ENCODE measurements around the gene MTSS2. TPM values are rescaled to one million over a fixed set of nuclear protein-coding genes. Genes with fewer than 3 reads are reported as not detected.
A peak's percentile ranks its signal among the peaks of the same experiment; 100 is the strongest.

The MTSS2 gene, protein sequence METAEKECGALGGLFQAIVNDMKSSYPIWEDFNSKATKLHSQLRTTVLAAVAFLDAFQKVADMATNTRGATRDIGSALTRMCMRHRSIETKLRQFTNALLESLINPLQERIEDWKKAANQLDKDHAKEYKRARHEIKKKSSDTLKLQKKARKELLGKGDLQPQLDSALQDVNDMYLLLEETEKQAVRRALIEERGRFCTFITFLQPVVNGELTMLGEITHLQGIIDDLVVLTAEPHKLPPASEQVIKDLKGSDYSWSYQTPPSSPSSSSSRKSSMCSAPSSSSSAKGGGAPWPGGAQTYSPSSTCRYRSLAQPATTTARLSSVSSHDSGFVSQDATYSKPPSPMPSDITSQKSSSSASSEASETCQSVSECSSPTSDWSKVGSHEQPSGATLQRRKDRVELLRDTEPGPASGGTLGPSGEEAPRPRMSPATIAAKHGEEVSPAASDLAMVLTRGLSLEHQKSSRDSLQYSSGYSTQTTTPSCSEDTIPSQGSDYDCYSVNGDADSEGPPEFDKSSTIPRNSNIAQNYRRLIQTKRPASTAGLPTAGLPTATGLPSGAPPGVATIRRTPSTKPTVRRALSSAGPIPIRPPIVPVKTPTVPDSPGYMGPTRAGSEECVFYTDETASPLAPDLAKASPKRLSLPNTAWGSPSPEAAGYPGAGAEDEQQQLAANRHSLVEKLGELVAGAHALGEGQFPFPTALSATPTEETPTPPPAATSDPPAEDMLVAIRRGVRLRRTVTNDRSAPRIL
- total RNA-seq: 47.2 and 82.3 TPM in 2 replicates
- polyA plus RNA-seq: 12.4 and 22.7 TPM in 2 replicates

DNA sequence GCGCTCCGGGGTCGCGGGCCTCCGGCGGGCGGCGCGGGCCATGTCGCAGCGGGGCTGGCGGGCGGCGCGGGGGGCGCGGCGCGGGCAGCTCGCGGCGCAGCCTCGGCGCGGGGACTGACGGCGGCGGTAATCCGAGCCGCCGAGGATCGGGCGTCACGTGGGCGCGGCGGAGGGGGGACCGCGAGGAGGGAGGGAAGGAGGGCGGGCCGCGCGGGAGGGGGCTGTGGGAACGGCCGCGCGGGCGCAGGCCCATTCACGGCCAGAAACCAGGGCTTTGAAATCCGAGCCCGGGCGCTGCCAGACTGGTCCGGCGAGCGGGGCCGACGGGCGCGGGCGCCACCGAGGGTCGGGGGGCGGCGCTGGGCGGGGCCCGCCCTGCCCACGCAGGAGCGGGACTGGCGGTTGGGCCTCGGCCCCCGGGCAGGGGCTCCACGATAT is at the start of gene MTSS2:
Gene MTSS2, minus strand, starts transcription at position 116 of the 438 bp plus-strand sequence. CDS start 262 bp downstream, outside the sequence.
- TF ChIP-seq, protein P1, sequence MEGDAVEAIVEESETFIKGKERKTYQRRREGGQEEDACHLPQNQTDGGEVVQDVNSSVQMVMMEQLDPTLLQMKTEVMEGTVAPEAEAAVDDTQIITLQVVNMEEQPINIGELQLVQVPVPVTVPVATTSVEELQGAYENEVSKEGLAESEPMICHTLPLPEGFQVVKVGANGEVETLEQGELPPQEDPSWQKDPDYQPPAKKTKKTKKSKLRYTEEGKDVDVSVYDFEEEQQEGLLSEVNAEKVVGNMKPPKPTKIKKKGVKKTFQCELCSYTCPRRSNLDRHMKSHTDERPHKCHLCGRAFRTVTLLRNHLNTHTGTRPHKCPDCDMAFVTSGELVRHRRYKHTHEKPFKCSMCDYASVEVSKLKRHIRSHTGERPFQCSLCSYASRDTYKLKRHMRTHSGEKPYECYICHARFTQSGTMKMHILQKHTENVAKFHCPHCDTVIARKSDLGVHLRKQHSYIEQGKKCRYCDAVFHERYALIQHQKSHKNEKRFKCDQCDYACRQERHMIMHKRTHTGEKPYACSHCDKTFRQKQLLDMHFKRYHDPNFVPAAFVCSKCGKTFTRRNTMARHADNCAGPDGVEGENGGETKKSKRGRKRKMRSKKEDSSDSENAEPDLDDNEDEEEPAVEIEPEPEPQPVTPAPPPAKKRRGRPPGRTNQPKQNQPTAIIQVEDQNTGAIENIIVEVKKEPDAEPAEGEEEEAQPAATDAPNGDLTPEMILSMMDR (IDR thresholded peaks at IDR 0.05; ENCODE audit: low read depth, low read length): no peak
- Histone ChIP-seq H3K4me3 (peak within 1 kb of the TSS; percentile 80), H3K27ac (peak within 1 kb of the TSS; percentile 75), H3K4me1 (ENCODE audit: low read depth) (peaks cover 42% of the 10 kb centered on the region), H3K27me3 (no peaks in the 10 kb centered on the region), H3K36me3 (no peaks in the 10 kb centered on the region), H3K9me3 (ENCODE audit: low read depth) (no peaks in the 10 kb centered on the region)
- peak; percentile 91 to 97 for DNase-seq (ENCODE audit: low read depth in 1 of 2, low spot score in 1 of 2)

DNA sequence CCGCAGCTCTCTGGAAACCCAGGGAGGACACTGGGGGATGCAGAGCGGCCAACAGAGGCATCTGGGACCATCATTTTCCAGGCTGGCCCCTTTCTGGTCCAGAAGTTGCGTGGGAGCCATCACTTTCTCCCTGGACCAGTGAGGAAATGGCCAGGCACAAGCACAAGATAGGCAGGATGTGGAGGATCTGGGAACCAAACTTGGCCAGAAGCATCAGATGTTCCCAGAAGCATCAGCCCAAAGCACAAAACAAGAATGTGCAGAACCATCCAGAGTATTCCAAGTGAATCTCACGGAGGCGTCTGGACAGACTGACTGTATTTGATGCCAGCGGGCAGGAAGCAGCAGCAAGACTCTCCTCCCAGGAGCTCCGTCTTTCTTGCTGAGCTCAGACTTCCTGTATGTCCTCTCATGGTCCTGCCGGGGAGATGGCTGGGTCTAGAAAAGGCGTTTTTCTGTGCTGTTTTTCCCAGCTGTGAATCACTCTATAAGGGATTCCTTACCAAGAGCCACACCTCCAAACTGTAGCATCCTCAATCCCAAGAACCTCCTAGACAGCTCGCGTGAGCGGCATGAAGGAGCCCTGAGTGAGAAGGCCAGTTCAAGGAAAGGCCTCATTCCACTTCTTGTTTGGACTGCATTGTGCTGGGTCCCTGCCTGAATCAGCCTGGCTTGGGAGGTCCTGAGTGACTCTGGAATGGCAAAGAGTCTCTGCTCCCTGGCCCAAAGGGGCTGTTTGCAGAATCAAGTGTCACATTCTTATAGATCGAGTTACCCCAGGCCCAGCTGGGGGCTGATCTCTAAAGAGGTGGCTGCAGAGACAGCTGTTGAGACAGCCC is 49.5 kb upstream of the MTSS2 start:
- TF ChIP-seq, protein P1 (IDR thresholded peaks at IDR 0.05; ENCODE audit: low read depth, low read length): no peak
- no peaks in the 10 kb centered on the region for H3K27me3 ChIP-seq
- peak in 1 of 2 donors; percentile 67 for DNase-seq (ENCODE audit: low read depth in 1 of 2, low spot score in 1 of 2)
- H3K36me3 ChIP-seq: peaks cover 2% of the 10 kb centered on the region
- H3K4me1 ChIP-seq (ENCODE audit: low read depth): peaks cover 35% of the 10 kb centered on the region
- H3K9me3 ChIP-seq (ENCODE audit: low read depth): no peaks in the 10 kb centered on the region
- H3K27ac ChIP-seq: peak overlapping the region; percentile 67
- H3K4me3 ChIP-seq: no peak overlapping the region

DNA sequence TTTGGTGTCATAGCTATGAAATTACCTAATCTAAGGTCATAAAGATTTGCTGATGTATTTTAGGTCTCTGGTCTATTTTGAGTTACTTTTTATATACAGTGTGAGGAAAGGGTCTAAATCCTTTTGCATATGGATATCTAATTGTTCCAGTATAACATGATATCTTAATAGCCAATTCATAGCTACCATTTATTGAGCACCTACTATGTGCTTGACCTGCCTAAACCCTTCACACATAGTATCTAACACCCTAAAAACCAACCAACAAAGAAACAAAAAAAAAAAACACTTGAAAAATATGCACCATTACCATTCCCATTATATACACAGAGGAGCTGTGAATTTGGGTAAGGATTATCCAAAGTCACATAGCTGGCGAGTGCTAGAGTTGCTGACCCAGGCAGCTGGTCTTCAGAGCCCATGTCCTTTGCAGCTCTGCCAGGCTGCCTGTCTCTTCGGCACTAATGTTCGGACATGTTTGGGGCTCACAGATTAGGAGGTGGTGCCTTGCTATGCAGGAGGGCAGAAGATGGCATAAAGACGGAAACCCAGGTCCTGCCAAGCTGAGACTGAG is 48.8 kb upstream of the MTSS2 start:
- H3K27me3 ChIP-seq: no peaks in the 10 kb centered on the region
- peaks cover 2% of the 10 kb centered on the region for H3K36me3 ChIP-seq
- TF ChIP-seq, protein P1 (IDR thresholded peaks at IDR 0.05; ENCODE audit: low read depth, low read length): no peak
- no peak overlapping the region for H3K4me3 ChIP-seq
- no peak for DNase-seq (ENCODE audit: low read depth in 1 of 2, low spot score in 1 of 2)
- H3K4me1 ChIP-seq (ENCODE audit: low read depth): peaks cover 35% of the 10 kb centered on the region
- no peaks in the 10 kb centered on the region for H3K9me3 ChIP-seq (ENCODE audit: low read depth)
- no peak overlapping the region for H3K27ac ChIP-seq

DNA sequence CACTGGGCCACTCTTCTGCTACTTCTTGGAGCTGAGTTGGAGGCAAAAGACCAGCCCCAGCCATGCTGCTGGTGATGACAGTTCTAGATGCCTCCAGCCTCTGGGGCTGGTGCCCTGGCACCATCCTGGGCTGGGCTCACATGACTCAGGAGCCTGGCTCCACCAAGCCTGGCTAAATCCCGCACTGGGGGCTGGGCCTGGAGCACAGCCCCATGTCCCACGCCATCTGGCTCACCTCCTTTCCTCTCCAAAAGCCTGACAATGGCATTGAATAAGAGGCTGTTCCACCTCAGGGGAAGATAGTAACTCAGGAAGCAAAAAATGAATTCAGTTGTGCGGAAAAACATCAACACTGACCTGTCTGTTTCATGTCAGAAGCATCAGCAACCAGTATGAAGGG is 45.1 kb upstream of the MTSS2 start:
- no peak overlapping the region for H3K27ac ChIP-seq
- peaks cover 17% of the 10 kb centered on the region for H3K4me1 ChIP-seq (ENCODE audit: low read depth)
- no peak overlapping the region for H3K4me3 ChIP-seq
- DNase-seq (ENCODE audit: low read depth in 1 of 2, low spot score in 1 of 2): no peak
- H3K36me3 ChIP-seq: peaks cover 2% of the 10 kb centered on the region
- H3K9me3 ChIP-seq (ENCODE audit: low read depth): no peaks in the 10 kb centered on the region
- H3K27me3 ChIP-seq: no peaks in the 10 kb centered on the region
- TF ChIP-seq, protein P1 (IDR thresholded peaks at IDR 0.05; ENCODE audit: low read depth, low read length): no peak

DNA sequence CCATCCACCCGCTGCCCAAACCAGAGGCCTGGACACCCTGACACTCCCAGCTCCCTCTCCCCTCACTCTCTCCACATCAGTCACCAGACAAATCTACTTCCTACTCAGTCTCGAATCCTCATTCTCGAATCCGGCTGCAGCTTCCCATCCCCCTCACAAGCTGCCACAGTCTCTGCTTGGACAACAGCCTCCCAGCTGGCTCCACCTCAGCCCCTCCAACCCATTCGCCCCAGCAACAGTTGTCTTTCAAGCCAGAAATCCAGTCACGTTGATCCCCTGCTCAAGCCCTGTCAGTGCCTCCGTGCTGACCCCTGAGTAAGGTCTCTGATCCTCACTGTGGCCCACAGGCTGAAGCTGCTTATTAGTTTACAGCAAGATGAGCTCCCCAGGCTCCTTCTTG is 44.2 kb upstream of the MTSS2 start:
- peaks cover 17% of the 10 kb centered on the region for H3K4me1 ChIP-seq (ENCODE audit: low read depth)
- peaks cover 2% of the 10 kb centered on the region for H3K36me3 ChIP-seq
- no peak for DNase-seq (ENCODE audit: low read depth in 1 of 2, low spot score in 1 of 2)
- H3K4me3 ChIP-seq: no peak overlapping the region
- TF ChIP-seq, protein P1 (IDR thresholded peaks at IDR 0.05; ENCODE audit: low read depth, low read length): no peak
- no peak overlapping the region for H3K27ac ChIP-seq
- H3K27me3 ChIP-seq: no peaks in the 10 kb centered on the region
- no peaks in the 10 kb centered on the region for H3K9me3 ChIP-seq (ENCODE audit: low read depth)

All from cardiac muscle cell (in vitro differentiated cells and primary cell).